ENCODE results near the gene JMJD1C.
"Not testable (repeated sequence)": the region's sequence is repeated elsewhere in the genome, so short reads cannot be mapped to it uniquely, and the experiment has no call there.

Gene JMJD1C

GRCh38 chr10:63286754-63287264 lies 179.0 kb downstream of the JMJD1C start:
- DNase-seq, result no peak

- DNase-seq, result no peak
Observed at GRCh38 chr10:63286340-63286739, 179.4 kb downstream of the JMJD1C start.

GRCh38 chr10:63283901-63284300 lies 181.9 kb downstream of the JMJD1C start:
- not testable (repeated sequence) for DNase-seq

GRCh38 chr10:63283093-63283492 lies 182.7 kb downstream of the JMJD1C start:
- DNase-seq, result no peak

GRCh38 chr10:63281967-63282366 lies 183.8 kb downstream of the JMJD1C start:
- no peak for DNase-seq

- DNase-seq, result no peak
Observed at GRCh38 chr10:63280386-63280785, 185.4 kb downstream of the JMJD1C start.

- no peak for DNase-seq
Observed at GRCh38 chr10:63275094-63275493, 190.7 kb downstream of the JMJD1C start.

- no peak for DNase-seq
Observed at GRCh38 chr10:63273577-63273976, 192.2 kb downstream of the JMJD1C start.

GRCh38 chr10:63268798-63269503 lies 196.8 kb downstream of the JMJD1C start:
- DNase-seq, result no peak

- no peak for DNase-seq
Observed at GRCh38 chr10:63268149-63268797, 197.5 kb downstream of the JMJD1C start.

GRCh38 chr10:63267414-63268148 lies 198.2 kb downstream of the JMJD1C start:
- no peak for DNase-seq

- no peak for DNase-seq
Observed at GRCh38 chr10:63266391-63267316, 199.1 kb downstream of the JMJD1C start.

GRCh38 chr10:63265683-63266235 lies 200.0 kb downstream of the JMJD1C start:
- no peak for DNase-seq

- no peak for DNase-seq
Observed at GRCh38 chr10:63265222-63265617, 200.6 kb downstream of the JMJD1C start.

GRCh38 chr10:63264617-63265221 lies 201.1 kb downstream of the JMJD1C start:
- DNase-seq, result no peak

- no peak for DNase-seq
Observed at GRCh38 chr10:63262430-63263073, 203.2 kb downstream of the JMJD1C start.

GRCh38 chr10:63261496-63261895 lies 204.3 kb downstream of the JMJD1C start:
- no peak for DNase-seq

- DNase-seq, result no peak
Observed at GRCh38 chr10:63260860-63261251, 204.9 kb downstream of the JMJD1C start.

GRCh38 chr10:63260103-63260859 lies 205.5 kb downstream of the JMJD1C start:
- no peak for DNase-seq

- no peak for DNase-seq
Observed at GRCh38 chr10:63258920-63259678, 206.7 kb downstream of the JMJD1C start.

Measured in cortex of kidney (tissue), 1 donor.